ENCODE data around the gene APOA4.
A peak's percentile ranks its signal among the peaks of the same experiment; 100 is the strongest.

DNA sequence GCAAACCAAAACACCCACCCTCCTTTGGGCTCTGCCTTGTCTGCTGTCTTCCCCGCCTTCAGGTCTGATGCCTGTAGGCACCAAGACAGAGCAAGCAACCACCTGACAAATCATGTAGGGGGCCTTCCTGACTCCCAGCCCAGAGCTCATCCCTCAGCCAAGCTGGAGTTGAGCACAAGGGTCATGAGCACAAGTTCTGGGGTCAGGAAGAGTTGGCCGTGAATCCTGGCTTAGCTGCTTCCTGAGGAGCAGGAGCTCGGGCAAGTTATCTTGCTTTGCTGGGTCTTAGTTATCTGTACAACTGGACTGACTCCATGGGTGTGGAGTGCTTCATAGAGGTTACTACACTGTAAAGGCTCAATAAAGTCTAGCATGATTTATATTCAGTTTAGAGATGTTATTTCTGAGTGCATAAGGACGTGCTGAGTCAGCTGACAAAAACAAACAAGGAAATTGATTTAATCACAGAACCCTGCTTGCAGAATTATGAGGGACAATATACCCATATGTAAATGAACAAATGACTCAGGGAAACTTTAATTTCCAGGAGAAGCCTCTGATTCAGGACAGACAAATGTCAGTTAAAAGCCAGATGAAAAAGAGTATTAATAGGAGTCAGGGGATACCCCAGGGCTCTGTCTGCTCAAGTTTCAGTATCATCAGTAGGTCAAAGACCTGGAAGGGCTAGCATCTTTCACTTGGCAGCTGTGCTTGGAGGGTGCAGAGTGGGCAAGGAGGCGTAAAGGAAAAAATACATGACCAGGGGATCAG is 29.3 kb upstream of the APOA4 start:
- TF ChIP-seq CREM (IDR thresholded peaks at IDR 0.05) (no peak), CREM (CRISPR knock-in tag; IDR thresholded peaks at IDR 0.05) (no peak), KLF9 (CRISPR knock-in tag; IDR thresholded peaks at IDR 0.05; ENCODE audit: low read depth) (no peak), ZNF350 (CRISPR knock-in tag; IDR thresholded peaks at IDR 0.05; ENCODE audit: borderline replicate concordance, low read depth) (no peak), MAFK (conservative IDR thresholded peaks at IDR 0.05 in 1 of 2, IDR thresholded peaks at IDR 0.05 in 1 of 2; ENCODE audit: low read length in 2 of 2) (peak; percentile 42 to 45; a peak in 3 of 4 replicates), ZNF460 (CRISPR knock-in tag; IDR thresholded peaks at IDR 0.05; ENCODE audit: borderline replicate concordance) (no peak)
- TF ChIP-seq, protein P1, sequence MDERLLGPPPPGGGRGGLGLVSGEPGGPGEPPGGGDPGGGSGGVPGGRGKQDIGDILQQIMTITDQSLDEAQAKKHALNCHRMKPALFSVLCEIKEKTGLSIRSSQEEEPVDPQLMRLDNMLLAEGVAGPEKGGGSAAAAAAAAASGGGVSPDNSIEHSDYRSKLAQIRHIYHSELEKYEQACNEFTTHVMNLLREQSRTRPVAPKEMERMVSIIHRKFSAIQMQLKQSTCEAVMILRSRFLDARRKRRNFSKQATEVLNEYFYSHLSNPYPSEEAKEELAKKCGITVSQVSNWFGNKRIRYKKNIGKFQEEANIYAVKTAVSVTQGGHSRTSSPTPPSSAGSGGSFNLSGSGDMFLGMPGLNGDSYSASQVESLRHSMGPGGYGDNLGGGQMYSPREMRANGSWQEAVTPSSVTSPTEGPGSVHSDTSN (CRISPR knock-in tag; IDR thresholded peaks at IDR 0.05), result no peak
- TF ChIP-seq, protein P2, sequence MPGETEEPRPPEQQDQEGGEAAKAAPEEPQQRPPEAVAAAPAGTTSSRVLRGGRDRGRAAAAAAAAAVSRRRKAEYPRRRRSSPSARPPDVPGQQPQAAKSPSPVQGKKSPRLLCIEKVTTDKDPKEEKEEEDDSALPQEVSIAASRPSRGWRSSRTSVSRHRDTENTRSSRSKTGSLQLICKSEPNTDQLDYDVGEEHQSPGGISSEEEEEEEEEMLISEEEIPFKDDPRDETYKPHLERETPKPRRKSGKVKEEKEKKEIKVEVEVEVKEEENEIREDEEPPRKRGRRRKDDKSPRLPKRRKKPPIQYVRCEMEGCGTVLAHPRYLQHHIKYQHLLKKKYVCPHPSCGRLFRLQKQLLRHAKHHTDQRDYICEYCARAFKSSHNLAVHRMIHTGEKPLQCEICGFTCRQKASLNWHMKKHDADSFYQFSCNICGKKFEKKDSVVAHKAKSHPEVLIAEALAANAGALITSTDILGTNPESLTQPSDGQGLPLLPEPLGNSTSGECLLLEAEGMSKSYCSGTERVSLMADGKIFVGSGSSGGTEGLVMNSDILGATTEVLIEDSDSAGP (CRISPR knock-in tag; IDR thresholded peaks at IDR 0.05; ENCODE audit: borderline replicate concordance), result no peak

Measured in HepG2 (cell line).